GM20431 (cell line): ENCODE measurements around the gene TM9SF1.

Experiments used
- in situ Hi-C: fragments of 300-500 bp; cut with MseI, MboI; formaldehyde crosslinking; loops from one replicate; pipeline ENCODE4 v1.15.0; 2020; ENCODE audit warnings: low sequenced_read_pairs; ENCODE audit not compliant: unreplicated experiment

Gene TM9SF1

DNA sequence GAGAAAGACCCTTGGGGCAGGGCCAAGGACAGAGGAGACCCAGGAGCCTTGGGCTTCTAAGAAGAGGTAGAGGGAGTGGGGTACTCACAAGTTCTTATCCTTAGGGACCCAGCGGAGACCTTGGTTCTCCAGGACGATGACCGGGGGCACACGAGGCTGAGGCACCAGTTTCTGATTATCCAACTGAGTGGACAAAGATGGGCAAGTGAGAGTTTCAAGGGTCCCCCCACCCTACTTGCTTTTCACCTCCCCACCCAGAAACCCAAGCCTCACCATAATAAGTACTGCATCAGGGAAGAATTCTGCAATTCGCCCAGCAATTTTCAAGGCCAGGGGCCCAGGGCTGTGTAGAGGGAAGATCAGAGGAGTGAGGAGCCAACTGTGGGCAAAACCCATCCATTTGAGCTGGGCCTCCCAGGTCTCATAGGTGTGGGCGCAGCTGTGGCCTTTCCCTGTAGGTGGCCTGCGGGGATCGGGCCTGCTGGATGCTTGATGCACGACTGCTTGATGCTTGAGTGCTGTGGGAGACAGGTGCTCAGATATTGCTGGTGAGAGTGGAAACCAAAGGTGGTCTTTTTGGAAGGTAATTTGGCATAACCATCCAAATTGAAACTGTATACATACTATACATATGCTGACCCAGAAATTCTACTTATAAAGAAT, 55.8 kb downstream of the TM9SF1 start:
- in situ Hi-C loops: no loop called here
